HG03460 (cell line): ENCODE results near the gene CCM2.
"Not testable (repeated sequence)": the region's sequence is repeated elsewhere in the genome, so short reads cannot be mapped to it uniquely, and the experiment has no call there.

ENCODE experiments used
- ATAC-seq: cut with Tn5 transposase; IDR thresholded peaks from one replicate; pipeline ENCODE4 v1.9.1; 2021; ENCODE audit not compliant: unreplicated experiment

CCM2 gene

GRCh38 chr7:44980393-44981034 is 19.5 kb upstream of the CCM2 start:
- peak; percentile 46 for ATAC-seq

GRCh38 chr7:44981035-44981706 is 18.8 kb upstream of the CCM2 start:
- no peak for ATAC-seq

GRCh38 chr7:44982535-44982923 is 17.5 kb upstream of the CCM2 start:
- no peak for ATAC-seq

GRCh38 chr7:44982970-44983369 is 17.0 kb upstream of the CCM2 start:
- ATAC-seq: no peak

GRCh38 chr7:44983742-44984477 is 16.1 kb upstream of the CCM2 start:
- no peak for ATAC-seq

GRCh38 chr7:44984478-44984758 is 15.6 kb upstream of the CCM2 start:
- no peak for ATAC-seq

- ATAC-seq: no peak
Observed at GRCh38 chr7:44985033-44985695, 14.8 kb upstream of the CCM2 start.

- ATAC-seq: no peak
Observed at GRCh38 chr7:44985900-44986217, 14.1 kb upstream of the CCM2 start.

GRCh38 chr7:44986218-44987053 is 13.6 kb upstream of the CCM2 start:
- ATAC-seq: peak; percentile 95

GRCh38 chr7:44987457-44987856 is 12.5 kb upstream of the CCM2 start:
- no peak for ATAC-seq

GRCh38 chr7:44987996-44988395 is 12.0 kb upstream of the CCM2 start:
- ATAC-seq: no peak

GRCh38 chr7:44988701-44989100 is 11.3 kb upstream of the CCM2 start:
- no peak for ATAC-seq

- no peak for ATAC-seq
Observed at GRCh38 chr7:44989132-44989531, 10.9 kb upstream of the CCM2 start.

GRCh38 chr7:44990109-44991023 is 9.6 kb upstream of the CCM2 start:
- ATAC-seq: no peak

- not testable (repeated sequence) for ATAC-seq
Observed at GRCh38 chr7:44992004-44992795, 7.8 kb upstream of the CCM2 start.

GRCh38 chr7:44994877-44995554 is 5.0 kb upstream of the CCM2 start:
- ATAC-seq: no peak

GRCh38 chr7:44995555-44996493 is 4.2 kb upstream of the CCM2 start:
- no peak for ATAC-seq
